ENCODE measurements around the gene MAGIX.

The MAGIX gene

GRCh38 chrX:49186125-49187027, 23.8 kb downstream of the MAGIX start, which contains the start of gene PRICKLE3:
Gene PRICKLE3 (minus strand): TSS chrX:49186373. CDS start chrX:49186297, 76 bp downstream.
- Histone ChIP-seq H3K4me3 (peak within 1 kb of the TSS; percentile 79), H3K27ac (peak within 1 kb of the TSS; percentile 82 to 92)
- no peak for TF ChIP-seq CTCF (IDR thresholded peaks at IDR 0.05)
- peak; percentile 88 for DNase-seq (ENCODE audit: low spot score)

- TF ChIP-seq CTCF (IDR thresholded peaks at IDR 0.05) = no peak
- Histone ChIP-seq H3K4me3 (no peak overlapping the region), H3K27ac (peak overlapping the region; percentile 82 to 92)
- DNase-seq (ENCODE audit: low spot score) = peak; percentile 71
Observed at GRCh38 chrX:49187028-49187394, 24.5 kb downstream of the MAGIX start.

DNA sequence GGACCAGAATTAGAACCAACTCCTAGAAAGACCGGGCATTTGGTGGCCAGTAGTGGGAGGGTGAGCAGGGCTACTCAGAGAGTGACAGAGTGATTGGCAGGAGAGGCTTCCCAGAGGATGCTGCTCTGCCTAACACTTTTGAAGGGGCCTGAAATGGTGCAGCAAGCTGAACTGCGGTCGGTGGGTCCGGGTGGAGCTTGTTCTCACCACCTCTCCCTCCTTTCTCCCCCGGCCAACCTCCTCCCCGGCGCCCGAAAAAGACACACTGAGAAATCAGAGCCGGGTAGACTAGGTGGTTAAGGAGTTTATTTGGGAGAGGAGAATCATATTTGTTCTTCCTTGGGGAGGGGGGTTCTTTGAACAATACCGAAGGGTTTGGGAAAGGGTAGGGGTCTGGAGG, 25.0 kb downstream of the MAGIX start:
- Histone ChIP-seq H3K4me3 (no peak overlapping the region), H3K27ac (peak overlapping the region in 1 of 2 donors; percentile 92)
- no peak for TF ChIP-seq CTCF (IDR thresholded peaks at IDR 0.05)
- DNase-seq (ENCODE audit: low spot score) = no peak

- Histone ChIP-seq H3K4me3 (no peak overlapping the region), H3K27ac (peak overlapping the region in 1 of 2 donors; percentile 32)
- TF ChIP-seq CTCF (IDR thresholded peaks at IDR 0.05) = no peak
- no peak for DNase-seq (ENCODE audit: low spot score)
Observed at GRCh38 chrX:49188468-49189076, 26.0 kb downstream of the MAGIX start.

DNA sequence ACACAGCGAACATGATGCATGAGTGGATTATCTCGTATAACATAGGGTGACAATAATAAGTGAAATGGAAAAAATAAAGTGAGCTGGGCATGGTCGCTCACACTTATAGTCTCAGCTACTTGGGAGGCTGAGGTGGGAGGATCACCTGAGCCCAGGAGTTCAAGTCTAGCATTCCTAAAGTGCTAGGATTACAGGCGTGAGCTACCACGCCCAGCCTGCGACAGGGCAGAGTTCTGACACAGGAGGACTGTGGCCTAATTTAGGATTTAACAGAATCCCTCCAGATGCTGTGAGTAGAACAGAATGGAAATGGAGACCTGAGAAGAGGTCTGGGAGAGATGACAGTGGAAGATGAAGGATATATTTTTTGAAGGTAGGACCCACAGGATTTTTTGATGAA, 27.0 kb downstream of the MAGIX start:
- H3K4me3 ChIP-seq = peak overlapping the region; percentile 69
- peak overlapping the region in 1 of 2 donors; percentile 91 for H3K27ac ChIP-seq
- TF ChIP-seq CTCF (IDR thresholded peaks at IDR 0.05) = no peak
- no peak for DNase-seq (ENCODE audit: low spot score)

- peak; percentile 95 for DNase-seq (ENCODE audit: low spot score)
- TF ChIP-seq CTCF (IDR thresholded peaks at IDR 0.05) = no peak
- Histone ChIP-seq H3K4me3 (peak overlapping the region; percentile 80), H3K27ac (peak overlapping the region; percentile 68 to 95)
Observed at GRCh38 chrX:49190821-49191573, 28.4 kb downstream of the MAGIX start.

All from coronary artery (tissue), 2 donors.